Measurements from ENCODE around the gene ADH5. TPM values are rescaled to one million over a fixed set of nuclear protein-coding genes. Genes with fewer than 3 reads are reported as not detected.
"Not testable (repeated sequence)": the region's sequence is repeated elsewhere in the genome, so short reads cannot be mapped to it uniquely, and the experiment has no call there.

Gene ADH5
- 55.5 TPM for total RNA-seq

DNA sequence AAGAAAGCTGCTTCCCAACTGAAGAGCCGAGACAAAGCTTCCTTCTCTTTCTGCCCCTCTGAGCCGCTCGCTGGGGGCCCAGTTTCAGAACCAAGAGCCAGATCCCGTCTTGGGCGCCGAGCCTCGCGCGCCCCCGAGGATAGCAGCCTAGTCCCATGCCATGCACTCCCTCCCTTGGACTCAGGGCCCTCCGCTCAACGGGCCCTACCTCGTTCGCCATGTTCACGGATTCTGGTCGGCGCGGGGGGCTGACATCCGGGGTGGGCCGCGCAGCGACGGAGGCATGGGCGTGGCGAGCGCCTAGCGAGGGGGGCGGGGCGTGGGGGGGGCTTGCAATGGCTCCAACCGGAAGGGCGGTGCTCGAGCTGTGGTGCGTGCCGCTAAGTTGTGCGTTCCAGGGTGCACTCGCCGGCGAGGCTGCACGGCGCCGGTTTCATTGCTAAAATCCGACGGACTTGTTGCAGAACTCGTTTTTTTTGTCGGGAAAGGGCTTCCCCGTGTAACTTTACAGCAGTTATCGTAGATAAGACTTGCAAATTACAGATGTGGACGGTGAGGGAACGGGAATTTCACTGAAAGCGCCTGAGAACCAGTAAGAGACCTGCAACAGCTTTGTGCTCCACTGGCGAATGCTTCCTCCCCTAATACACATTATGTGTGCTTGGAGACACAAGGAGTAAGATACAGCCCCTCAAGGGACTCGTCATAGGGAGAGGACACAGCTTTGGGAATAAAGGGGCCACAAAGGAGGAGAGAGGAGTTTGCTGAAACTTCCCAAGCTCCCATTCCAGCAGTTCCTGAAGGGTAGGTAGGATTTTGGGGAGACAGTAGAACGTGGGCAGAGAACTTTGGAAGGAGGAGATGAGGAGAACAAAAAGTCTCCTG is at the start of gene ADH5:
Gene ADH5, minus strand, starts transcription at position 308 of the 885 bp plus-strand sequence. Its CDS starts 88 bp downstream, at position 220.
- peak; percentile 64 to 87 (median 83) for DNase-seq (ENCODE audit: low read depth in 2 of 3, low spot score in 2 of 3)

DNA sequence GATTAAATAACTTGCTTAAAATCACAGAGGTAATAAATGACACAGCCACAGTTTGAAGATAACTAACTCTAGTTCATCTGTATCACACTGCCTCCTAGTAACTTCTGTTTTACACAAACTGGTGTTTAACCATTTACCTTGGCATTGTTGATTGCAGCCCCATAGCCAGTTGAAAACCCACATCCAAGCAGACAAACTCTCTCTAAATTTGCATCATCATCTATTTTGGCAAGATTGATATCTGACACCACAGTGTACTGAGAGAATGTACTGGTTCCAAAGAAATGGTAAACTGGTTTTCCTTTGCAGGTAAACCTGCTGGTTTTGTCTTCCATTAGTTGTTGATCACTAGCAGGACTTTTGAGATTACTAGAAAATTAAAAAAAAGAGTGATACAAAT is 47.7 kb upstream of the ADH5 start:
- no peak for DNase-seq (ENCODE audit: low read depth in 2 of 3, low spot score in 2 of 3)

DNA sequence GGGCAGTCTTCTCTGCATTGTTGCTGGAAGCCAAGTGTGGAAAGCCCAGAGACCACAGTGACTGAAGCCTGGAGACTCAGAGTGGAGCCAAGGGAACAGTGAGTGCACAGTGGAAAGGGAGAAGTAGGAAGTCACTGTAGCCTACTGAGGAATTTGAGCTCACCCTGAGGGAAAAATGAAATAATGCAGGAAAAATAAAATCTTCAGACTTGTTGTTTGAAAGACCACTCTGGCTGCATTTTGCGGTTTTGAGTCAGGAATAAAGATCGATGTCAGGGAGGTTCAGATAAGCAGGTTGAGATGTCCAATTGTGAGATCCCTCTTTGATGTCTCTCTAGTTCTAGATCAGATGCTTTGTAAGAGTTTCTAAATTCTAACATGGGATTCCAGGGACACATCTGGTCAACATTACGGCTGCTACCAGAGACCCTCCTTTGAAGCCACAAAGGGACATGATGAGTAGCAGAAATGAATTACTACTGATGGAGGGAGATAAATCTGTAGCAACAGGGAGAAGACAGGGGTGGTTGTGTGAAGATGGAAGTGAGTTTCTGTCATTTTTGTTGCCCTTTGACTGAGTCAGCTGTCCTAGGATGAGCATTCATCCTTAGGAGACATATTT is 47.1 kb upstream of the ADH5 start:
- no peak for DNase-seq (ENCODE audit: low read depth in 2 of 3, low spot score in 2 of 3)

DNA sequence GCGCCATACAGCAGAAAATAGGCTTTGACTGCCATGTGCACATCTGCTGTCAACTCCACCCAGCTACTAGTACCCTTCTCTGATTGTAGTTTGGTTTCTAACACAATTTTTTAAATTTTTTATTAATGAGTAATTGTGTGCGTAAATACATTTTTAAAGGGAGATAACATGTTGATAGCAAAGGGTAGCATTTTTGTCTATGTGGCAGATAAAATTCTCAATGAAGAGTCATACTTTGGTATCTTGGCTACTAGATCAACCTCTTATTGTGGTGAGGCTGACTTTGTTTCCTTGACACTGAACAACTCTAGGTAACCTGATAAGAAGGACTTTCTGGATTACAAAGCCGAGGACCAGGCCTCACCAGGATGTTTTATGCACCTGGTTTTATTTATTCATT is 46.0 kb upstream of the ADH5 start:
- DNase-seq (ENCODE audit: low read depth in 2 of 3, low spot score in 2 of 3), result no peak

DNA sequence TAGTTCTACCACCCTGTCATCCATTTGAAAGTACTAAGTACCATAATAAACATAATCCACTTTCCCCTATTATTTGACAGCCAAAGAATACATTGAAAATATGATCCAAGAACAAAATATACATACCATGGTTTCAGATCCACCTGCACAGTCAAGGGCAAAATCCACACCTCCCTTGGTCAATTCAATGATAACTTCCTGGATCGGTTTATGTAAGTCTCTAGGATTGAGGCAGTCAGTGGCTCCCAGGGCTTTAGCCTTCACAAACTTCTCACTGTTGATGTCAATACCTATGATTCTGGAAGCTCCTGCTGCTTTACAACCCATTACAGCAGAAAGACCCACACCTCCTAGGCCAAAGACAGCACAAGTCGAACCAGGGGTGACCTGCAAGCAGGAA is 42.8 kb upstream of the ADH5 start:
- DNase-seq (ENCODE audit: low read depth in 2 of 3, low spot score in 2 of 3), result no peak

DNA sequence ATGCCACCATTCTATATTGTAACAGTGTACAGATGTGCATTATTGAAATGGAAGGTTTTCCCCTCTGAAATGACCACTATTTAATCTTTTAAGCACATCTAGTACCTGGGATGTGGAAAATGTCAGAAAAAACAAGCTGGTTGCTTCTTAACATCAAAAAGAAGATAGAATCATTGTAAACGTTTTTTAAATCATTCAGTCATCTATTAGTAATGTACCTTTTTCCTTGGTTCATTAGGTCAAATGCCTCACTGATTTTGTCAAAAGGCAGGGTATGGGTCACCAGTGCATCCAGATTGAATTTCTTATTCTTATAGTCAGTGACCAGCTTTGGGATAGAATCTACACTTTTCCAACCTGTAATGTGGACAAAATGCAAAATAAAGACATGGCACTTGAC is 37.8 kb upstream of the ADH5 start:
- no peak for DNase-seq (ENCODE audit: low read depth in 2 of 3, low spot score in 2 of 3)

DNA sequence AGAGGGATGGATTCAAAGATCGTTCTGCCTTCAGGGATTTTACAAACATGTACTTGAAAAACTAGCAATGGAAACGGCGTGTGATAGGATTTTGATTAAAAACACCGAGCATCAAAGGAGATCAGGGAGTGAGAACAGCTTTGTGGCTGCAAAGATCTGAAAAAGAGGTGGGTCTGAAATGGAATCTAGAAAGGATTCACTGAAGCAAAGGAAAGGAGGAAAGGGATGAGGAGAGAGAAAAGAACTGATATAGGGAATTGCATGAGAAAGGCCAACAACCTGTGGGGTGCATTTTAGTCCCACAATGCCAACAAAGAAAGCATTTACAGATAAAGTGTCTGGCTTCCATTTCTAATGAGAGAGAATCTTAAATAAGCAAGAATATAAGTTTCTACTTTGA is 32.4 kb upstream of the ADH5 start:
- DNase-seq (ENCODE audit: low read depth in 2 of 3, low spot score in 2 of 3), result no peak

DNA sequence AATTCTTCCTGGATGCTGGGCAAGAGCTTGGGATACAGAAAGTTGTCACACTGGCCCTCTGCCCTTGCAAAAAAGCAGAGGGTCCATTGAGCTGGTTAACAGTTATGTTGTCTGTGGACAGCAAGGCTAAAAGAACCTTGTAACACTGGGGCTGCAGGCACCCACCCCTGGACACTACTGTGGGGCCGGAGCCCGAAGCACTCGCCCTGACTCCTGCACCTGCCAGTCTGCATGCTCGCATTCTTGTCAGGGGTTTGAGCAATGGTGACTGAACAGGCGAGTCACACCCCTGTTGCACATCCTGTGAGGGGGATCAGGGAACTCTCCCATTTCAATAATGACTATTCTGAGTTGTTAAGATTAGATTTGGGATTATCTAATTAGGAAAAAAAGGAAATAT is 31.9 kb upstream of the ADH5 start:
- DNase-seq (ENCODE audit: low read depth in 2 of 3, low spot score in 2 of 3), result no peak

DNA sequence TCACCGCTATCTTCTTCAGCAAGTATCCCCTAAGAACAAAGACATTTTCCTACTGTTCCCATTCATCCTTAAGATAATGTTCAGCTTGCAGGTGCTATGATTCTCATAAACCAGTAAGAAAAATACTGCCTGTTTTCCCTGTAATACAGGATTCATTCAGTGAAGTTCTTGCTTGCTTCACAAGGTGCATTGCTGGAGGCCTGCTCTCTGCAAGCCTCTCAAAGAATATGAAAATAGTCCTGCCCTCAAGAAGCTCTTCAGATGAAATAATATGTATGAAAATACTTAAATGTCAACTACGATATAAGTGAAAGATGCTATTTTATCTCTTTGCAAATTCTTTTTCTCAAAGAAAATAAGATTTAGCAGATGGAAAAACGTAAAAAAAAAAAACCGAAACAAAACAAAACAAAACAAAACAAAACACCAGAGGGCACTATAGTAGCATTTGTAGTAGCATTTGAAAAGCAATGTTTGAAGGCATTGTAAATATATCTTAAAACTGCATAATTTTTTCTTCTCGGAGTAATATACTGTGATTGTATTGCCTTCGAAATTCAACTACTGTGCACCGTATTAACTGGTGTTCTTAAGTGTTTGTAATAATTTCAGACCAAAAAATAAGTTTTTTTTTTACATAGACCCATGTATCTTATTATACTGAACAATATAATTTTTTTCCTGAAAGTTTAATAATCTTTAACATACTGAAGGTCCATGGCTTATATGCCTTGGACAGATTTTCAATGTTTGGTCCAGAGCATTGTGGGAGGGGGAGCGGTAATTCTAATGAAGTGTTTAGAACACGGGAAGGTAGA is 29.5 kb upstream of the ADH5 start:
- DNase-seq (ENCODE audit: low read depth in 2 of 3, low spot score in 2 of 3), result peak in 2 of 3 donors; percentile 6 to 44

DNA sequence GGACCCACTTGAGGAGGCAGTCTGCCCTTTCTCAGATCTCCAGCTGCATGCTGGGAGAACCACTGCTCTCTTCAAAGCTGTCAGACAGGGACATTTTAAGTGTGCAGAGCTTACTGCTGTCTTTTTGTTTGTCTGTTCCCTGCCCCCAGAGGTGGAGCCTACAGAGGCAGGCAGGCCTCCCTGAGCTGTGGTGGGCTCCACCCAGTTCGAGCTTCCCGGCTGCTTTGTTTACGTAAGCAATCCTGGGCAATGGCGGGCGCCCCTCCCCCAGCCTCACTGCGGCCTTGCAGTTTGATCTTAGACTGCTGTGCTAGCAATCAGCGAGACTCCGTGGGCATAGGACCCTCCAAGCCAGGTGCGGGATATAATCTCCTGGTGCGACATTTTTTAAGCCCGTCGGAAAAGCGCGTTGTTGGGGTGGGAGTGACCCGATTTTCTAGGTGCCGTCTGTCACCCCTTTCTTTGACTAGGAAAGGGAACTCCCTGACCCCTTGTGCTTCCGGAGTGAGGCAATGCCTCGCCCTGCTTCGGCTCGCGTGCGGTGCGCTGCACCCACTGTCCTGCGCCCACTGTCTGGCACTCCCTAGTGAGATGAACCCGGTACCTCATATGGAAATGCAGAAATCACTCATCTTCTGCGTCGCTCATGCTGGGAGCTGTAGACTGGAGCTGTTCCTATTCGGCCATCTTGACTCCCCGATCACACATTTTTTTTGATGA is 28.7 kb upstream of the ADH5 start:
- not testable (repeated sequence) for DNase-seq (ENCODE audit: low read depth in 2 of 3, low spot score in 2 of 3)

DNA sequence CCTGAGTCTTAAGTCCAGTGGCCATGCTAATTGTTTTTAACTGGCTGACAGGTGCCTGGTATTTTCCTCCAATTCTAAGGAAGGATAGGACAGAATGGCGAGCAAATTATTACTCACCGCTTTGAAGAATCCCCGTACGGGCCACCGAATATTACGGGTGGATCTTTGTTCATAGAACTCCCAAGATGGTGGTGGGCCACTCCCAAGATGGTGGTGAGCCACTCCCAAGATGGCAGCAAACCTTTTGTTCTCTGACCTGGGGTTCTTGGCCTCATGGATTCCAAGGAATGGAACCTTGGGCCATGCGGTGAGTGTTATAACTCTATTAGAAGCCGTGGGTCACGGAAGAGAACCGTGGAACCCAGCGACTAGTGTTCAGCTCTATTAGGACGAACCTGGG is 20.7 kb upstream of the ADH5 start:
- DNase-seq (ENCODE audit: low read depth in 2 of 3, low spot score in 2 of 3), result not testable (repeated sequence)

DNA sequence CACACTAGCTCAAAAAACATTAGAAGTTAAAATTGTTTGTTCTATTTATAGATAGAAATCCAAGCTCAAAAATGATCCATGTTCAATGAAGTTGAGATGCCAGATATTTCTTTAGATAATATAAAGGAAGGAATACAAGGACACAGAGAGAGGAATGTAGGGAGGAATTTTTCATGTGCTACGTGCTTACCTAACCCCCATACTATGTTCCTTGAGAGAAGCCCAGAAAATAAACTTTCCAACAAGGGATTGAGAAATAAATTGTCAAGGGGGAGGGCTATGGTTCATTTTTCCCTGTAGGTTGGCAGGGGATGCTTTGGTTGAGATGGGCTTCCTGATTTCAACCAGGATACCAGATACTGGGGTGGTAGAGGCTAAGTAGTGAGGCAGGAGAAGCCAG is 15.6 kb upstream of the ADH5 start:
- DNase-seq (ENCODE audit: low read depth in 2 of 3, low spot score in 2 of 3), result no peak

DNA sequence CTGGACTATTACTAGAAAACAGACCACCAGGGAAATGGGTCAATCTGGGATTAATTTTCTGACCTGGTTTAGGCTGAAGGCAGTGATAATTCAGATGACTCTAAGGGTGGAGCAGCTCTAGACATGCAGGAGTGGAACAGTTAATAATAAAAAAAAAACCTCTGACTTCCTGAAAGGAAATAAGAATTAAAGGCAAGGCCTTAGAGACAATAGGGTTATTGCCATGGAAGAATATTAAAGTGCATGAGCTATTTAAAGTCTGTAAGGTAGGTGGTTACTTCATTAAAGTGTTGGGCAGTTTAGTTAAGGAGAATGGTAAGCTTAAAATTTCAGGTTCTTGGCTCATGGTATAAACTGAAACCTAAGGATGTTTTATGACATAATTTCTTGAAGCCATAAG is 14.6 kb upstream of the ADH5 start:
- no peak for DNase-seq (ENCODE audit: low read depth in 2 of 3, low spot score in 2 of 3)

DNA sequence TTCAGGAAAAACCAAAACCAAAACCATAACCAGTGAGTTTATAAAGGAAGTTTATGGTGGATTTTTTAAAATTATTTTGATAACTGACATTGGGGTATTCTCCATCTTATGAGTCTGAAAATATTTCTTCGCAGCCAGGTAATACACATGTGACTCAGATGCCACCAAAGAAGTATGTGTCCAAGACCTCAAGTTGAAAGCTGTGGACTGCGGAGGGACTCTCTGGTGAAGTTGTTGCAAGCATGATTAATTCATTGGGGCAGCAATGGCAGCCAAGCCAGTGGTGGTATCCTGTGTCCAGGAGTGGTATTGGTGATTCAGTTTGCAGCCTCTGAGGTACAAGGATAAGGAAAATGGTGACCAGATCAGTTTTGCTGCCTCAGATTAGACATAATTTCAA is 14.0 kb upstream of the ADH5 start:
- DNase-seq (ENCODE audit: low read depth in 2 of 3, low spot score in 2 of 3), result no peak

DNA sequence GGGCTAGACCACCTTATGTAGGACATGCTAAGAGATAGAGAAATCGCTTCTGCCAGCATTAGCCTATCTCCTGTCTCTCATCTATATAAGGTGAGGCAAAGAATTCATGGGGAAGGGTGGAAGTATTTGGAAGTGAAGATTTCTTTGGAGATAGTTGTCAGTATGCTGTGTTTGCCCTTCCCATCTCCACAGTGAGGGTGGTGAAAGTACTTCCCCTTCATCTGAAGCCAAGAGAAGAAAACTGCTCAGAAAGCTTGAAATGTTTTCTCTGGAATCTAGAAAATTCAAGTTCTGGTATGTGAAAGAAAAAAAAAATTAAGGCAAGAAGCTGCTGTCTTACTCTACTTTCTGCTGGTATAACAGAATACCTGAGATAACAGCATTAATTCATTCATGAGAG is 12.3 kb upstream of the ADH5 start:
- DNase-seq (ENCODE audit: low read depth in 2 of 3, low spot score in 2 of 3), result no peak

DNA sequence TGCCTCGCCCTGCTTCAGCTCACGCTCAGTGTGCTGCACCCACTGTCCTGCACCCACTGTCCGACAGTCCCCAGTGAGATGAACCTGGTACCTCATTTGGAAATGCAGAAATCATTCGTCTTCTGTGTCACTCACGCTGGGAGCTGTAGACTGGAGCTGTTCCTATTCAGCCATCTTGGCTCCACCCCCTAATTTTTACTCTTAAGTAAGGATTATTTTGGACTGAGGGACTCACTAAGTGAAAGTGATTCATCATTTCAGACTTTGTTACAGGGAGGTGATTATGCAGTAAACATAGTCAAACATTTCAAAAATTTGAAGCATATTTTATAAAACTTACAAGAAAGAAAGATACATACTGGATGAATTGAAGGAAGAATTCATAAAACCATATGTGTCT is 11.2 kb upstream of the ADH5 start:
- DNase-seq (ENCODE audit: low read depth in 2 of 3, low spot score in 2 of 3), result not testable (repeated sequence)

DNA sequence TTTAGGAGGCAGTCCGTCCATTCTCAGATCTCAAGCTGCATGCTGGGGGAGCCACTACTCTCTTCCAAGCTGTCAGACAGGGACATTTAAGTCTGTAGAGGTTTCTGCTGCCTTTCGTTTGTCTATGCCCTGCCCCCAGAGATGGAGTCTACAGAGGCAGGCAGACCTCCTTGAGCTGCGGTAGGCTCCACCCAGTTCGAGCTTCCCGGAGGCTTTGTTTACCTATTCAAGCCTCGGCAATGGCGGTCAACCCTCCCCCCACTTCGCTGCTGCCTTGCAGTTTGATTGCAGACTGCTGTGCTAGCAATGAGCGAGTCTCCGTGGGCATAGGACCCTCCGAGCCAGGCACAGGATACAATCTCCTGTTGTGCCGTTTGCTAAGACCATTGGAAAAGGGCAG is 10.7 kb upstream of the ADH5 start:
- no peak for DNase-seq (ENCODE audit: low read depth in 2 of 3, low spot score in 2 of 3)

DNA sequence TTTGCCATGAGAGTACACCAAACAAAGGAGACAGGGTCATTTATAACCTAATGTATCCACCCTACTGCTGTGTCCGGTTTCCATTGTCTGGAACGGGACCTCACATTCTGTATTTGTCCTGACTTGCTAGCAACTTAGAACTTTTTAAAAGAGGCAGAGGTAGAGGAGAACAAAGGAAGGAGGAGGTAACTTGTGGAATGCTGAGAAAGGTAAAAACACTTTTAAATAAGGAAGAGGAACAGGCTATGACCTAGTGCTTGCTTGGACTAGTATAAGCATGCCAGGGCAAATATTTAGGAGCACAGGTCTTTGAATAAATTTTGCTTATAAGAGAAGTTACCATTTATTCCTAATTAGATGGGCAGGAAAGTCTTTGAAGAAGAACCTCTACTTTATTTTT is 3.3 kb upstream of the ADH5 start:
- DNase-seq (ENCODE audit: low read depth in 2 of 3, low spot score in 2 of 3), result not testable (repeated sequence)

DNA sequence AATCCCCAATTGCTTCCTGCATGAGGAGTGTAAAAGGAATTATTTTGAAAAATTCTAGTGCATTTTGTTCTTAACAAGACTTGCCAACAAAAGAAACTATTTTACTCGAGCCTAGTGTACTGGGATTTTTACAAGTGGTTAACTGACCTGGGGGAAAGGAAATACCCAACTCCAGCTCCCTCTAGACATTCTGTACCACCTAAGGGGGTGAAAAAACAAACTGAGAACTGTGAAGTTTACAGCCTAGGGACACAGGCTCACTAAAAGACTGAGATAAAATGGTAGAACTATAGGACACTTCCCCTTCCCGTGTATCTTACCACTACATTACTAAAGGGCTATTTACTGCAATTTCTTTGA is 2.6 kb upstream of the ADH5 start:
- DNase-seq (ENCODE audit: low read depth in 2 of 3, low spot score in 2 of 3), result no peak

DNA sequence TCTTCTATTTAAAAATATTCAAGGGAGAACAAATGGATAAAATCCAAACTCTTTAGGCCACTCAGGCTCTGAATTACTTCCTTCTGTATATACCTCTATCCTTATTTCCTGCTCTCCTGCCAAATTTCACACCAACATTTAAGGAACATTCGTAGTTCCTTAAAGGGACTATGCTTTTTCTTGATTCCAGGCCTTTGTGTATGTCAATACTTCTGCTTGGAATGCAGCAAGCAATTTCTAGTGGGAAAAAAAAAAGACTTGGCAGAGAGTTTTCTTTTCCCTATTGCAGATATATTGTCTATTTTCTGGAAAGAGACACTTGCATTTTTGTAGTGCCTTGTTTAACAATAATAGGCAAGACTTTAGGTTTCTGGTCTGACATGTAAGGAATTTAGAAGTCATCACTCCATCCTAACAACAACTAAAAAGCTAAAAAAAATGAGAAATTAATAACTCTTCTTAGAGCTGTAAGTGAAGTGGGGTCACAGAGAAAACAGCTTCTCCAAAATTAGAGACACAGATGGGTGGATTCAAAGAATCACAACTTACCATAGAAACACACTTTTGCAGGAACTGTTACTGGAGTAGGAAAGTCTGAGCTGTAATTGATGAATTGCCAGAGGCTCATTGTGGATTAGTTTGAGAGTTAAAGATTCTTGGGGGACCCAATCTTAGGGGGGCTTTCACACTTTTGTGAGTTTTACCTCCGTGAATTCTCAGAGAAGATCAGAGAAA is 2.1 kb upstream of the ADH5 start:
- no peak for DNase-seq (ENCODE audit: low read depth in 2 of 3, low spot score in 2 of 3)

Data from hematopoietic multipotent progenitor cell (in vitro differentiated cells).